Measurements from ENCODE around the gene CAMK1D.
"Not testable (repeated sequence)": the region's sequence is repeated elsewhere in the genome, so short reads cannot be mapped to it uniquely, and the experiment has no call there.

Gene CAMK1D

GRCh38 chr10:12834721-12835120 lies 485.4 kb downstream of the CAMK1D start:
- no peak for DNase-seq

DNA sequence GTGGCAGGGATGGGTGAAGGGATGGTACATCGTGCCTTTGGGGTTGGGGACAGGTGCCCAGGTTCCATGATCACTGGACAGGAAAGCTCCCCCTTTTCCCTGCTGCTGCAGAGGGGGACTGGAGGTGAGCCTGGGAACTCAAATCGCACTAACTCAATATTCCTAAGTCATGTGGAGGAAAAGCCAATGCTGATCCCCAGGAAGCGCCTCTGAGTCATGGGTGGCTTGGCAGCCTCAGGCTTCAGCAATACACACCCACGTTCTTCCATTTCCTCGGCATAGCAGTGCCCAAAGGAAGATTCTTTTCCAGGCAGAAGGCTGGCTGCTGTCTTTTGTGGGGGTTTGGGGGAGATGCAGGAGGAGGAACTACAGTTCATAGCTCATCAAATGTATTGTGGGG lies 486.4 kb downstream of the CAMK1D start:
- no peak for DNase-seq

DNA sequence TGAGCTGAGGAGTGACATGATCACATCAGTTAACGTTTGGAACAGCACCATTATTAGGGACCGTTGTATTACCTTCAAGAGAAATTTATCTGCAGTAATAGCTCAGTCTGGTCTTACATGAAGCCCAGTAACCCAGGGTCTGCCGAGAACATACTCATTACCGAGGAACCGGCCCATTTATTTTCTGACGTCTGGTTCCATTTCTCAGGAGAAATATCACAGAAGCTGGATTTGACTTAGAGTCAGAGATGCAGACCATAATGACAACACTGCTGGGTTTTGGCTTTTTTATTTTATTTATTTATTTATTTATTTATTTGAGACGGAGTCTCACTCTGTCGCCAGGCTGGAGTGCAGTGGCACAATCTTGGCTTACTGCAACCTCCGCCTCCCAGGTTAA lies 489.0 kb downstream of the CAMK1D start:
- no peak for DNase-seq

DNA sequence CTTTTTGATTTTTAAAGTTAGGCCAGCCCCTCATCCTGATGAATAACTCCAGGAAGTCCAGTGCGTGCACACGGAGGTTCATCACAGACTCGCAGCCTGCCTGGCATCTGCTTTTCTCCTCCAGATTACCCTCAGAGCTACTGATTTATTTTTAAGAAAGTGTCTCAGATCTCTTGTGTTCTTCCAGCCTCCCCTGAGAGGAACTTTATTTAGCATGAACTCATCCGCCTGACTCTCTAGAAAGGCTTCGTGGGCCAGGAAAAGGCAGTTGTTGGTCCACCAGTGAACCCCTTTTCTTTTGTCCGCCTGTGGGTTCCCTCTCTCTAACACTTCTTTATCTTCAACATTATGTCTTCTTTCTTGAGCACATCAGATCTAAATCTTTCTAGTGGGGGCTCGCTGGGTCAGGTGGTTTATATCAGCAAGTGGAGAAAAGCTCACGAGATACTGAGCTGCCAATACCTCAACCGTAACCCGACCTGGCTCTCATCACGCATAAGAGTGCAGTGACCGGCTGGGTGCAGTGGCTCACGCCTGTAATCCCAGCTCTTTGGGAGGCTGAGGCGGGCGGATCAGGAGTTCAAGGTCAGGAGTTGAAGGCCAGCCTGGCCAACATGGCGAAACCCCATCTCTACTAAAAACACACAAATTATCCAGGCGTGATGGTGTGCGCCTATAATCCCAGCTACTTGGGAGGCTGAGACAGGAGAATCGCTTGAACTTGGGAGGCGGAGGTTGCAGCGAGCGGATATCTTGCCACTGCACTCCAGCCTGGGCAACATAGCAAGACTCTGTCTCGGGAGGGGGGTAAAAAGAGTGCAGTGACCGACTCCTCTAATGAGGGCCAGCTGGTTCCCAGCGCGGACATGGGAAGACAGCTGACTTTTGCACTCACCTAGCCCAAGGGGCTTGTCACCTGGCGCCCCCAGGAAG lies 489.9 kb downstream of the CAMK1D start:
- no peak for DNase-seq

DNA sequence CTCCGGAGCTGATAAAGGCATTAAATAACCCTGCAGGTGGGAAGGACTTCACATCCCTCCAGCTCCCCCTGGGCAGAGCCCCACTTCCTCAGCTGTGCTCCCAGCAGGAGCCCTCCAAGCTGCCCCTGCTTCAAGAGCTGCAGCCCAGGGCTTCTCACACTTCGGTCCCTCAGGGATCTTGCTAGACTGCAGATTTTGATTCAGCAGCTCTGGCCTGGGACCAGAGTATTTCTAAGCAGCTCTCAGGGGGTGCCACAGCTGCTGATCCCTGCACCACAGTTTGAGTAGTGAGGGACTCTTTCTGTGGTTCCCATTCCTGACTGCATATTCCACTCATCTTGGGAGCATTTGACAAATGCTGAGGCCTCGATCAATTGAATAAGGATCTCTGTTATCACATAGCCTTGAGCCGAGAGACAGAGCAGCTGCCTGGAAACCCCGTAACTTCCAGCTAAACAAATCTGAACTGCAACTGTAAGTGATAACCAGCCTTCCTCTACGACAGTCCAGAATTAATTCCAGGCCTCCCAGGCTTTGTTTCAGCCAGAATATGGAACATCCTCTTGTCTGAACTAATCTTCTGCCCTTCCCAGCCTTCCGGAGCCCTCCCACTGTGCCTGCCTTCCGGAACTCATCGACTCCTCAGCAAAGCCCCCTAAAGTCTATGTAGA lies 490.7 kb downstream of the CAMK1D start:
- no peak for DNase-seq

- no peak for DNase-seq
Measured at GRCh38 chr10:12841426-12841825, 492.1 kb downstream of the CAMK1D start.

- no peak for DNase-seq
Measured at GRCh38 chr10:12841826-12842225, 492.5 kb downstream of the CAMK1D start.

DNA sequence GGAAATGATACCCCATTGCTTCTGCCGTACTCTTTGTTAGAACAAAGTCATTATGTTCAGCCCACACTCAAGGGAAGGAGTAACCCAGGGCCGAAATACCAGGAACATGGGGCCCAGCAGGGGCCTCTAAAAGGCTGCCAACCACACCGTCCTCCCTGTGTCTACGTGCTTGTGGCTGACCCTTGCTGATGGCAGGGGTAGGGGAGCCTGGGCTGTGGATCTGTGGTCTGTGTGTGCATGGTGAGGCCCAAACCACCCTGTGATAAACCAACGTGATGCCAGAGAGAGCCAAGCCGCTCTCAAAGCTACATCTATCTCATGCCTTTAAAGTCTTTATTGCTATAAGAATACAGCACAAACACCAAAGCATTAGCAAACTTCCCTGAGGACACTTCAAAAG lies 493.0 kb downstream of the CAMK1D start:
- no peak for DNase-seq

GRCh38 chr10:12843296-12843945 lies 494.1 kb downstream of the CAMK1D start:
- DNase-seq = no peak

DNA sequence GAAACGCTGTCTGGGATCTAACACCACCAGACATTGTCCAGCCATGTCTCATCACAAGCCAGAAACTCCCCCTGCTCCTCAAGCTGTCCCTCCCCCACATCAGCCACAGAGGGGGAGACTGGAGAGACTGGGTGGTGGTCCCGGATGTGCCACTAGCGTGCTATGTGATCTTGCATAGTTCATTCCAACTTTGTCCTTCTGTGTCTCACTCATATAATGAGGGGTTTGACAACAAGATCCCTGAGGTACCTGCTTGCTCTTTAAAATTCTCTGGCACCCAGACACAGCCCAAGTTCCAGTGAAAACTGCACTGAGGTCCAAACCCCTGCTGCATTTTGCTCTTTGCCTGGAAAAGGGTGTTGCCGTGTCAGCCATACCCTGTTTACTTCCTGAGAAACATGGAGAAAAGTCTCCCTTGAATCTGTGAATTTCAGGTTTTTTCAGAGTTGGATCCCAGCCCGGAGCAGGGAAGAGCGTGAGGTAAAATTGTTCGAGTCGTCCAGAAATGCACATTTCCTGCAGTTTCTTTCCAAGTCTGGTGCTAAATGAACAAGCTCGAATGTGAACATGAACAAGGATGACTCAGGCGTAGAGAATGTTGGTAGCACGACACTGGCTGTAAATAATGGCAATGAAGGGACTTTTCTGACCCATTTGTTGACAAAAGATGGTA lies 495.6 kb downstream of the CAMK1D start:
- peak in 1 of 2 donors; percentile 39 for DNase-seq

- no peak for DNase-seq
Measured at GRCh38 chr10:12846718-12847117, 497.4 kb downstream of the CAMK1D start.

DNA sequence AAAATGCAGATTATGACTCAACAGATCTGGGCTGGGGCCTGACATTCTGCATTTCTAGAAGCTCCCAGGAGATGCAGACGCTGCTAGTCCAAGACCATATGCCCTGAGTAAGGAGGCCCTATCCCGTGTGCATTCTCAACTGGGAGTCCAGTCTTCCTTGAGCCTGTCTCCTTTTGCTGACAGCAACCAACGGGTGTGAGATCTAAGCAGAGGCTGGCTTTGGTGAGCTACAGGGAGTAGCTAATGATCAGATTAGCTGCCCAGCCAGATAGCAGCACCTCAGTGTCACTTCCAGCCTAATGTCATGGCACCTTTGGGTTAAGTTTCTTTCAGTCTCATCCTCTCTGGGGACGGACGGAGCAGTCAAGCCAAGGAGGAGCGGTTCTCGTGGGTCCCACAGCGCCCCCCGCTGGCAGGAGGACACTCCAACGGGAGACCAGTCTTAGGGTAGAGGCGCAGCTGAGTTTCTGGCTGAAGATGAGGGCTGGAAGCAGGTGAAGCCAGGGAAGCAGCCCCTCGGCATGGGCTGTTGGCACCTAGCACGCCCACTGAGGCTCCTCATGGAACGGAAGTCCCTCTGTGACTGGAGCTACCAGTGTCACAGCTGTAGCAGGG lies 498.1 kb downstream of the CAMK1D start:
- DNase-seq = no peak

- no peak for DNase-seq
Measured at GRCh38 chr10:12848439-12849173, 499.3 kb downstream of the CAMK1D start.

DNA sequence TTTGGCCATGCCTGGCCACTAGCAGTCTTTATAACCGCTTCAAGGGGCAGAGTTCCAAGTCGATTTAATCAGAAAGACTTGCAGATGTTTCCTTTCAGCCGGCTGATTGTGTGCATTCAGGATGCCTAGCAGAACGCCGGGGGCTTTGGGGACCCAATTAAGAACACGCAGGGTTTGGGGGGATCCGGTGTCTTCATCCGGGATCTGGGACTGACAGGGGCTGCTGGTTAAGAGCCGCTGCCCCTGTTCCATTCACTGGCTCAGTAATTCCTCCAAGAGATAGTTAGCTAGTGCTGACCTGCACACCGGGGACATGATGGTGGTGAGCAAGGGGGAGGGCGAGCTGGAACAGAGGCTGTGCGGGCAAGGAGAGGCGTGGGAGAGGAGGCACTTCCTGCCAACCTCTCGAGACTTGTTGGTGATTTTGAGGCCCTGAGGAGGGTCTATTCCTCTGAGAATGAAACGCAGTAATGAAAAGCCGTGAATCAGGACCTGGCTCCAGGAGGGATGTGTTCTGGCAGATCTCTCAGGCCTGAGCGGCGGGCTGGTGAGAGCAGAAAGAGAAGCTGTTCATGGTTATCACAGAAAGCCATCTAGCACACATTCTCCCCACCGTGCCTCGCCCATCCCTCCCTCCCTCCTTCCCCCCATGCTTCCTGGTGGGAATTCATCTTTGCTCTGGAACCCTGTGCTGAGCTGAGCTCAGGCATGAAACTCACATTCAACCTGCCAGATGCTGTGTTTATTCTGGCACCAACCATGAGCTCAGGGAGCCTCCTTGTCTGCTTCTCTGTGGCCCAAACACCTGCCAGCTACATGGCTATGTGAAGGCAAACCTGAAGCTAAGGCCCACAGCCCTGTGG lies 500.2 kb downstream of the CAMK1D start:
- no peak for DNase-seq

GRCh38 chr10:12852687-12853086 lies 503.3 kb downstream of the CAMK1D start:
- no peak for DNase-seq

- DNase-seq = no peak
Measured at GRCh38 chr10:12854988-12855387, 505.6 kb downstream of the CAMK1D start.

GRCh38 chr10:12862459-12862858 lies 513.1 kb downstream of the CAMK1D start:
- DNase-seq = no peak

DNA sequence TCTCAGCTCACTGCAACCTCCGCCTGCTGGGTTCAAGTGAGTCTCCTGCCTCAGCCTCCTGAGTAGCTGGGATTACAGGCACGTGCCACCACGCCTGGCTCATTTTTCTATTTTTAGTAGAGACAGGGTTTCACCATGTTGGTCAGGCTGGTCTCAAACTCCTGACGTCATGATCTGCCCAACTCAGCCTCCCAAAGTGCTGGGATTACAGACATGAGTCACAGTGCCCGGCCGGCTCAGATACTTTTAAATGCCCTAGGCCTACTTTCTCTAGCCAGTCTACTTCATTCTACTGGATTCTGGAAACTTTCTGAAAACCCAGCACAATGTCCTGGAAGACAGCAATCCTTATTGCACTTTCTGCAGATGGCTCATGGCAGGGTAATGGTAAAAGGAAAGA lies 516.2 kb downstream of the CAMK1D start:
- DNase-seq = not testable (repeated sequence)

DNA sequence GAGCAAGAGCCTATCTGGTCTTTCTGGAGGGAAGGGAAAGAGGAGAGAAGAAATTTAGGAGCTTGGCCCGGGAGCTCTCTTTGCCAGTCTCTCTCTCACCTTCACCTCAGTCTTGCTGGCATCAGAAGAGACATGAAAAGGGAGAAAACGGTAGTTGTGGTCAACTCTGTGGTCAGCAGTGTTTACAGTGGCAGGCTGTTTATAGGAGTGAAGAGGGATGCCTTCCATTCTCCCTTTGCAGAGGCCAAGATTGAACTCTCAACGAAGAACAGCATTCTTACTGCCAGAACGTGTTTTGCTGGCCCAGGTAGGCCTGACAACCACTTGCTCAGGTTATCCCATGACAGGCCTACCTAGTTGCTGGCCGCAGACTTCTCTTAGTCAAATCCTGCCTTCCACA lies 518.9 kb downstream of the CAMK1D start:
- DNase-seq = no peak

GRCh38 chr10:12869427-12869826 lies 520.1 kb downstream of the CAMK1D start:
- no peak for DNase-seq

DNA sequence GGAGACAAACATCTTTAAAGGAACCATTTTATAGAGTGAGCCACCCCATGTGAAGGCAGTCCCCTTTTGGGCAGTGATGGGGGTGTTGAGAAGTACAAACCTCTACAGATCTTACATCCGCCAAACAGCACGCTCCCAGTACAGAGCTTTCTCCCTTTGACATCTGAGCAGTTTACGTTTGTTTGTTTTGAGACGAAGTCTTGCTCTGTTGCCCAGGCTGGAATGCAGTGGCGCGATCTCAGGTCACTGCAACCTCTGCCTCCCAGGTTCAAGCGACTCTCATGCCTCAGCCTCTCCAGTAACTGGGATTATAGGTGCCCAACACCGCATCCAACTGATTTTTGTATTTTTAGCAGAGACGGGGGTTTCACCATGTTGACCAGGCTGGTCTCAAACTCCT lies 523.2 kb downstream of the CAMK1D start:
- no peak for DNase-seq
